GM18868 (cell line): ENCODE measurements around the gene F12.
"Not testable (repeated sequence)": the region's sequence is repeated elsewhere in the genome, so short reads cannot be mapped to it uniquely, and the experiment has no call there.

ENCODE experiments used
- ATAC-seq: cut with Tn5 transposase; IDR thresholded peaks from one replicate; pipeline ENCODE4 v1.9.1; 2021; ENCODE audit warnings: mild to moderate bottlenecking, moderate library complexity; ENCODE audit not compliant: unreplicated experiment

The F12 gene

DNA sequence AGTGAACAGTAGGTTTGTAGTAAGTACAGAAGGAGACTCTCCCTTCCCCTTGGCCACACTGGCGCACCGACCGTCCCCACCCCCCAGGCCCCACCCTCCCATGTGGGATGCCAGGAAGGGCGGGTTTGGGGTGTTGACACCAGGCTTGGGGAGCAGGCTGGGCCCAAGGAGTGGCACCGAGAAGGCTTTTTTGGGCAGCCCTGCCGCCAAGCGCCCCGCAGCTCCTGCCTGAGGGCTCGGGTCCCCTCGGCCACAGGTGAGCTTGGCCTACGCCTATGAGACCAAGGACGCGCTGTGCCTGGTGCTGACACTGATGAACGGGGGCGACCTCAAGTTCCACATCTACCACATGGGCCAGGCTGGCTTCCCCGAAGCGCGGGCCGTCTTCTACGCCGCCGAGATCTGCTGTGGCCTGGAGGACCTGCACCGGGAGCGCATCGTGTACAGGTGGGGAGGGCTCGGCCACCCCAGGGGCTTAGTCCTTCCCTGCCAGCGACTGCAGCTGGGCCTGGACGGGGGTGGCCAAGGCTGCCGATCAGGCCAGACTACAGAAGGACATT, 24.4 kb upstream of the F12 start:
- no peak for ATAC-seq

DNA sequence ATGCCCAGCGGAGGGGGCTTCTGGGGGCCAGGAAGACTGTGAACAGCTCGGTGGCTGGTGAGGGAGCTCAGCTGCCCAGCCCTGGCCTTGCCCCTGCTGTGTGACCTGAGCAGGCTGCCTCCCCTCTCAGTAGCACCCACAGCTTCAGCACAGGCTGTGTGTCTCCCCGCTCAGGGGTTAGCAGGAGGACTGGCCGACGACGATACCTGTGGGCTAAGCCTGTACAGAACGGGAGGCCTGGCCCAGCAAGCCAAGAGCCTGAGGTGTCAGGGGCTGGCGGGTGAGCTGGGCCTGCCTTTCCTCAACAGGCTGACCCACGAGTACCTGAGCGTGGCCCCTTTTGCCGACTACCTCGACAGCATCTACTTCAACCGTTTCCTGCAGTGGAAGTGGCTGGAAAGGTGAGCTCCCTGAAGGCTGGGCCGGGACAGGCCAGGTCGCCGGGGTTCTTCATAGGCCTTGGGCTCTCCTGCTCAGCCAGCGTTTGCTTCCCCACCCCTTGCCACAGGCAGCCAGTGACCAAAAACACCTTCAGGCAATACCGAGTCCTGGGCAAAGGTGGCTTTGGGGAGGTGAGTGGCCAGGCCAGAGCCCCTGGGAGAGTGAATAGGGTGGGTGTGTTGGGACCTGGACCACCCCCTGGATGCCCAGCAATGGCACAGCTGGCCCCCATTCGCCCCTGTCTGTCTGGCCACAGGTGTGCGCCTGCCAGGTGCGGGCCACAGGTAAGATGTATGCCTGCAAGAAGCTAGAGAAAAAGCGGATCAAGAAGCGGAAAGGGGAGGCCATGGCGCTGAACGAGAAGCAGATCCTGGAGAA, 23.7 kb upstream of the F12 start:
- no peak for ATAC-seq

DNA sequence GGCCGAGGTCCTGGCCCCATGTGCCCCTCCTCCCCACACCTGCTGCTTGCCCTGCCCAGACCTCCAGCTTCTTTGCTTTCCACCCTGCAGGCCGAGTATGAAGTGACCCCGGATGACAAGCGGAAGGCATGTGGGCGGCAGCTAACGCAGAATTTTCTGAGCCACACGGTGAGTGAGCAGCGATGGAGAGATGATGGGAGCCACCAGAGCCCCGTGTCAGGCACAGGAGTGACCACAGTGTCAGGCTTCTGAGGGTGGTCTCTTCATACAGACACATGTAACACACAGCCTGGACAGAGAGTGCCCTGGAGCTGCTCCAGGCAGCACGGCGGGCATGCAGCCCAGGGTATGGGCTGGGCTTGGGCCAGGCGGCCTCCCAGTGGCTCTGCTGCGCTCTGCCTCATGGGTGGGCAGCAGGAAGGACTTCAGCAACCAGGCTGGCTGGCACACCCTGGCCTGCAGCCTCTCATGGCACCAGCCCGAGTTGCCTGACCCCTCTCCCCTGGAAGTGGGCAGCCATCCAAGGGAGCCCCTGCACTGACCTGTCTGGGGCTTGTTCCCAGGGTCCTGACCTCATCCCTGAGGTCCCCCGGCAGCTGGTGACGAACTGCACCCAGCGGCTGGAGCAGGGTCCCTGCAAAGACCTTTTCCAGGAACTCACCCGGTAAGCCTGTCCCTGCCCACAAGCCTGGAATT, 22.9 kb upstream of the F12 start:
- ATAC-seq, result no peak

DNA sequence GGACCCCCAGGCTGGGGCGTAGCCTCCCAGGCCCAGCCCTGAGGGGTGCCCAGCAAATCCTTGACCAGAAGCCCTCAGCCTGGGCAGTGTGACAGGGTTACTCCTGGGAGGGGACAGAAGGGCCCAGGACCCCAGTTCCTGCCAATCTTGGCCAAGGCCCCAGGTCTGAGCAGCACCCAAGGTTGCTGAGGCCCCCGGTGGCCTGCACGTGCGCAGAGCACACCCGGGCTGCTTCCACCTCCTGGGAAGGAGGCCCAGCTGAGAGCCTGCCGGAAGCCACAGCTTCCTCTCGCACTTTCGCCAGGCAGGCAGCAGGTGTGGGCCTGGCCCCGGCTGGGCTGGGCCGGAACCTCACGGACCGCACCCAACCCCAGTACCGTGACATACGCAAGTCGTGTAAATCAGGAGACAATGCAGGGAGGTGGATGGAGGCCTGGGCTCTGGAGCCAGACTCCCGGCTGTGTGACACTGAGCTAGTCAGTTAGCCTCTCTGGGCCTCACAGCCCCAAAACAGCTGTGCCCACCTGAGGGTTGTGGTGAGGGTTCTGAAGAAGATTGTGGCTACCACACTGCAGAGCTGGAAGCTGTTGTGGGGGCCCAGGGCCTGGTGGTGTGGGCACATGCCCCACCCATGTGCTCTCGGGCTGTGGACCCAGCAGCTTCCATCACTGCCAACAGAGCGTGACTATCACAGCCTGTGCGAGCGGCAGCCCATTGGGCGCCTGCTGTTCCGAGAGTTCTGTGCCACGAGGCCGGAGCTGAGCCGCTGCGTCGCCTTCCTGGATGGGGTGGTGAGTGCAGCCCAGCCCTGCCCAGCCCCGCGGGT, 22.2 kb upstream of the F12 start:
- peak; percentile 45 for ATAC-seq

DNA sequence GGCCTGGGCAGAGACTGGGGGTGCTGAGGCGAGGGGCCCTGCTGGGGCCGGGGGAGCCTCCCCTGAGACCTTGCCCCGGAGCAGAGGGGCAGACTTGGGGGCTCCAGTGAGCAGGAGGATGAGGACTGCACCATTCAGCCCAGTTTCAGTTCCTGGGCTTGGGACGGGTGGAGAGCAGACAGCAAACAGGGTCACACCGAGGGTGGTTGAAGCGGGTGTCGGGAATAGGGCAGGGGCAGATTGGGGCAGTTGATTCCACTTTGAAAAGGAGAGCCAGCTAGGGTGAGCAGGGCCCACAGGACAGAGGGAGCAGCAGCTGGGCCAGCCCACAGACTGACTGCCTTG, 21.6 kb upstream of the F12 start:
- no peak for ATAC-seq

DNA sequence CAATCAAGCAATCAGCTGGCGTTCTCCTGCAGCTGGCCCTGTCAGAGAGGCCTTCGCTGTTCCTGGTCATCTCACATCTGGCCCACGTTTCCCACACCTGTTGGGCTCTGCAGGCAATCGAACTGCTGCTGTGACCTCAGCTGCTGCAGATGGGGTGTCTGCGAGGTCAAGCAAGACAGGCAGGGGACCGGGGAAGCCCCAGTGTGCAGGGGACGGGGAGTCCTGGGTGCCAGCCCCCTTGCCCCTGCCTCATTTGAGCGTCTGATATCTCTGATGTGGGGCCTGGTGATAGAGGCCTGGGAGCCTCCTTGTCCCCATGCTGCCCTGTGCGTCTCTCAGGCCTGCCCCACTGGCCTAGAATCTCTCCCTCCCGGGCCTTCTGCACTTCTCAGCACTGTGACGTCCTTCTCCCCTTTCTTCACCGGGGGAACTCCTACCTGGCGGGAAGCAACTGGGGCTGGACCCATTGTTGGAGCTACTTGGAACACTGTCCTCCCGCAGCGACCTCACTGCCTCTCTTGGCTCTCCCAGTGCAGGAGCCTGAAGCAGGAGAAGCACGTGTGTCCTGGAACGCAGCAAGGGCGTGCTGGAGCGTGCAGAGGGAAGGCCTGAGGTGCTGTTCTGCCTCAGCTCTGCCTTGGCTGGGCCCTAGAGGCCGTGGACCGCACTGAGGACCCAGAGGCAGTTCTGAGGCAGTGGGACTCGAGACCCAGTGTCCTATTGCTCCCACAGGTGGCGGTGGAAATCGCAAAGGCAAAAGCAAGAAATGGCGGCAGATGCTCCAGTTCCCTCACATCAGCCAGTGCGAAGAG, 21.0 kb upstream of the F12 start:
- ATAC-seq, result no peak

DNA sequence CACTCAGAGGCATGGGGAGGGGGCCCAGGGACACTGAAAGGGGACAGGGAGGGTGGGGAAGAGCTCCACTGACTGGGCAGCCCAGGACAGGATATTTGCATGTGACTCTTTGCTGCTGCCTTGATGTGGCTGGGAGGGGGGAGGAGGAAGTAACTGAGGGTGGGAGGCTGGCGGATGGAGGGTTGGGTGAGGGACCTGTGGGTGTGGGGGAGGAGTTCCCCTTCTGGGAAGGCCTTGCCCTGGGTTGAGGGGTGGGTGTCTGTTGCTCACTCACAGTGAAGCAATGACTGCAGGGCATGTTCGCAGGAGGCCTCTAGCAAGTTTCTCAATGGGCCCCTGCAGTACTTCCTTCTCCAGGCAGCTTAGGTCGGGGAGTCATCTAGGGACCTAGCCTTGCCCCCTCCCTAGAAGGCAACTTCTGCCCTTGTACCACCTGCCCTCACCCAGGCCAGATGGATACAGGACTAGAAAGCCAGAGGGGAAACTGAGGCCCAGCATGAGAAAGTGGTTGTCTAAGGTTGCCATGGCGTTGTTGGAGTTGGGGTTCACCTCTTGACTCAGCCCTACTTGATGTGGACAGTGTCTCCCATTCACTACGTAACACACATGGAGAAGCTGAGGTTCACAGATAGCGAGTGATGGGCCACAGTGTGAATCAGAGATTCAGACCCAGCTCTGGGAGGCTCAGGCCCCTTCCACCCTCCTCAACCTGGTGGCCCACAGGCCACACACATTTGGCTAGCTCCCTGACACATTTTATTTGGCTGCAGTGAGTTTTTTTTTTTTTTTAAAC, 20.1 kb upstream of the F12 start:
- no peak for ATAC-seq

DNA sequence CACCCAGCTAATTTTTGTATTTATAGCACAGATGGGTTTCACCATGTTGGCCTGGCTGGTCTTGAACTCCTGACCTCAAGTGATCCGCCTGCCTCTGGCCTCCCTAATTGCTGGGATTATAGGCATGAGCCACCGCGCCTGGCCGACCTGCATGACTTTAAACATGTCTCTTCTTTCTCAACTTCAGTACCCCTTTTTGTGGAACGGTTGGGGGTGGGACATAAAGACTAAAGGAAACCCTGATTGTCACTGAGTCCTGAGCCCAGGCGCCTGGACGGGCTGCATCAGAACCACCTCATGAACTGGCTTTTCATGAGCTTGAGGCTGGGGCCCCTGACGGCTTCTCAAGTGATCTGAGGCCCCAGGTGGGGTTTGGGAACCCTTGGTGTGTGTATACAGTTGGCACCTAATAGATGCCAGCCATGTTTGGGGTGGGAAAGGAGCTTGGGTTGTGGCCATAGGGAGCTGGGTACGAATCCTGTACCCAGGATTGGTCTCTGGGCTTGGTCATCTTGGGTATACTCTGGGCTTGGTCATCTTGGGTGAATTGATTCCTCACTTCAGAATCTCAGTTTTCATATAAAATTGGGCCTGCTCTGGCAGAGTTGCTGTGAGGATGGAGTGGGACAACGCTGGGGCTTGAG, 19.3 kb upstream of the F12 start:
- no peak for ATAC-seq

DNA sequence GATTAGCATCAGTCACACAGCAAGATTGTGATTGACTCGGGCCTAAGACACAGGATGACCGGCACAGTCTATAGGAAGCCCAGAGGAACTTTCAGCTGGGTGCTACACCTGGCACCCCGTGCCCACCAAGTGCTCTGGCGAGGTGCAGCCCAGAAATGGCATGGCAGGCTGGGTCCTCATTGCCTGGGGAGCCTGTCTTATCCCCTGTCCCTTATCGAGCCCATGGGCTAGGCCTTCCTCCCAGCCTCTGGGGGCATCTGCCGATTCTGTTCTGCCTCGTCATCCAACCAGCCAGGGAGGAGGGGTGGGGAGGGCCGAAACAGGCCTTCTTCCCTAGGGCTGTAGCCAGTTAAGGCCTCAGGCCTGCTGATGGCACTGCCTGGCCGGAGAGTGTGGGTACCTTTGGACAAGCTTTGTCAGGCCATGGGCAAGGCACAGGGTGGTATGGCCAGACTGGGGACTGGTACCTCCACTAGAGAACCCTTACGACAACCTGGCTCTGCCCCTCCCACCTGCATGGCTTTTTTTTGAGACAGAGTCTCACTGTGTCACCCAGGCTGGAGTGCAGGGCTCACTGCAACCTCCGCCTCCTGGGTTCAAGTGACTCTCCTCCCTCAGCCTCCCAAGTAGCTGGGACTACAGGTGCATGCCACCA, 18.7 kb upstream of the F12 start:
- no peak for ATAC-seq

DNA sequence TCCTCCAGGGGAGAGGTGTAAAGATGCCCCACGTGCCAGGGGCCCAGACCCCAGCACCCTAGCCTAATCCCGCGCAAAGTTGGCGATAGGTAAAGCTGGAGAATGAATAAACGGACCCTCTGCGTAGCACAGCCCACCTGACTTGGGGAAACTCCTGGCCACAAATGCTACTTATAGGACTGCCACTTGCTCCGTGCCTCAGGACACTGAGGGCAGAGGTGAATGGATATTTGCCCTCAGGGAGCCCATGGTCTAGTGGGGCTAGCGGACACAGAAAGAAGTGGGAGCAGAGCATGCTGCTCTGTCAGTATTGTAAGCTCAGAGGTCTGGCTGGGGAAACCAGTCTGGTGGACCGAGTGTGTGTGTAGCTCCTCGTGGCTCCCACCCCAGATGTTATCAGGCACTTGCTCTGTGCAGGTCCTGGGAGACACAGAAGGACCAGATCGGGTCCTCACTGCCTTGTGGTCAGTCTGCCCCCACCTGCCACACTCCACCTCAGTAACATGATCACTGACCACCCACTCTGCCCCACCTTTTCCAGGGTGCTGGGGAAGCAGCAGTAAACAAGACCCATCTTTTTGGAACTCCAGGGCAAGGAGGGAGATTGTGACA, 18.0 kb upstream of the F12 start:
- no peak for ATAC-seq

DNA sequence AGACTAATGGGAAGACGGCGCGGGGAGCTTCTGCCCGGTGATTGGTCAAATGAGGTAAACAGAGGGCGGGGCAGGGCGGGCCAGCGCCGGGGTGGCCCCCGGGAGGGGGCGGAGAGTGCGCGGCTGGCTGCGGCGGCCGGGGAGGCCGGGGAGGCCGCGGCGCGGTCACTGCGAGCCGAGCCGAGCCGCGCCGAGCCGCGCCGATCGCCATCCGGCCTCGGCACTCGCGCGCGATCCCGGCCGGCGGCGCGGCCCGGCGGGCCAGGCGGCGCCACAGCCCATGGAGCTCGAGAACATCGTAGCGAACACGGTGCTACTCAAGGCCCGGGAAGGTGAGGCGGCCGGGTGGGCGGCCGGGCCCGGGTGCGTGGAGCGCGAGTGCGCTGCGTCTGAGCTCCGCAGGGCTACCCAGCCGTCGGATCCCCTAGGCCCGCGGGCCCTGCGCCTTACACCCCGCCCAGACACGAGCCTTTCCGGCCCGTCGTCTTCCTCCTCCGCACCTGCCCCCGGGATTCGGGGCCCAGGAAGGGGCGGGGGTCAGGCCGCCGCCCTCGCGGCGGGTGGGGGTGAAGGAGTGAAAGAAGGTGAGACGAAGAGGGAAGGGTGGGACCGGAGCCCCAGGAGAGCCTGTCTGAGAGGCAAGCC, 17.3 kb upstream of the F12 start, which contains the start of gene GRK6:
Gene GRK6 (plus strand): TSS at position 111 of the 645 bp plus-strand sequence. CDS start 170 bp downstream, at position 281.
- no peak for ATAC-seq

DNA sequence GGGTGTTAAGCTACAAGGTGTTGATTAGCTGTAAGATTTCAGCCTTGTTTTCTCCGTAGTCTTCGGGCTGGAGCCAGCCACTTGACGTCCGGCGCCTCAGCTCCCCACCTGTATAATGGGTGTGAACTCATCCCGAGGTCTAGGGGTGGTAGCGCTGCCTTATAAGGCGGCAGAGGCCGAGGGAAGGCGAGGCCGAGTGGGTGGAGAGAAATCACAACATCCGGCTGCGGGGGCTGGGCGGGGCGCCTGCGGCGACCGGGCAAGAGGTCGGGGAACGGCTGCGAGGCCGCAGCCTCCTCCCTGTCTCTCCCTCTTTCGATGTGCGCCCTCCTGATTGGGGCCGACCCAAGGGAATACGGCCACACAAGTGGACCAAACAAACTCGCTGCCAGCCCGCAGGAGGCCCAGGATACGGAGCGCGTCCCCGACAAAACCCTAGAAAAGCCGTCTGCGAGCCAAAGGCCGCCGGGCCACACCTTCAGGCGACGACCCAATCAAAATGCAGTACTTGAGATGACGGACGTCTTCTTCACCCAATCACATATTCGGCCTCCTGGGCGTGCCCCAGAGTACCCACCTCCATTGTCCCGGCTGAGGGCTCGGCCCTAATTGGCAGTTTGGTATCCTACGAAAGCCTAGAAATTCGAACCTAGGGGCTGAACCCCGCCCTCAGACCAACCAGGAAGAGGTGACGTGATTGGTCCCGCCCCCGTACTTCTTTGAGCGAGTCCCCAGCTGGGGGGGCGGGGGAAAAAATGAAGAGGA, 16.6 kb upstream of the F12 start:
- peak; percentile 76 for ATAC-seq

DNA sequence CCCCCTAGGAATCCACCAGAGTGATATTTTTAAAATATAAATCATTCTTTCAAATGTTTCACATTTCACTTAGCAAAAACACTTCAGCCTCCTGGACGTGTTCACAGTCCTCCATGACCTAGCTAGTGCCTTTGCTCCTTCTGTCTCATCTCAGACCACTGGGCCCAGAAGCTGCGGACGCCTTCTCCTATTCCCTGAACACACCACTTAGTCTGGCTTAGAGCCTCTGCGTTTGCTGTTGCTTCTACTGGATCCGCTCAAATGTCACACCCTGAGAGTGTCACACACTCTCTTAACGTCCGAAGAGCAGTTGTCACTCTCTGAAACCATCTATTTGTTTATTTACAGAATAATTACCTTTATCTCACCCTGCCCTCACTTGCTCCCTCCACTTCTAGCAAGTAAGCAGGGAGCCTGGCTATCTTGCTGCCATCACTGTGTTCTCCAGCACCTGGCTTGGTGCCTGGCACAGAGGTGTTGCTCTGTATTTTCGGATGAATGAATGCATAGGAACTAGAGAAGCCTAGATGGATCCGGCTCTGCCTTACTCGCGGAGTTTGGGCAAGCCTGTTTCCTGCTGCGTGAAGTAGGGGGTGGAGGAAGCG, 15.9 kb upstream of the F12 start:
- no peak for ATAC-seq

DNA sequence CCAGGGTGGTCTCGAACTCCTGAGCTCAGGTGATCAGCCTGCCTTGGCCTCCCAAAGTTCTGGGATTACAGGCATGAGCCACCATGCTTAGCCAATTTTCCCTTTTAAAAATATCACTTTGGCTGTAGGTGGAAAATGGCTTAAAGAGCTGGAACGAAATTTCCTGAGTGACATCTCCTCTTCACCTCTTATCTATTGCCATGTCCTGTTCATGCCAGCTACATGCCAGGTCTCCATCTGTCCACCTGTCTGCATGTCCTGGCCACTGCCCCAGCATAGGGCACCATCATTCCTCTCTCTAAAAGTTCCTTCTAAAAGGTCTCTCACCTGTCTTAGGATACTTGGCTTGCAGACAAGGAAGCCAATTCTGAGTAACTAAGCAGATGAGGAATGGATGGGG, 14.3 kb upstream of the F12 start:
- ATAC-seq, result no peak

DNA sequence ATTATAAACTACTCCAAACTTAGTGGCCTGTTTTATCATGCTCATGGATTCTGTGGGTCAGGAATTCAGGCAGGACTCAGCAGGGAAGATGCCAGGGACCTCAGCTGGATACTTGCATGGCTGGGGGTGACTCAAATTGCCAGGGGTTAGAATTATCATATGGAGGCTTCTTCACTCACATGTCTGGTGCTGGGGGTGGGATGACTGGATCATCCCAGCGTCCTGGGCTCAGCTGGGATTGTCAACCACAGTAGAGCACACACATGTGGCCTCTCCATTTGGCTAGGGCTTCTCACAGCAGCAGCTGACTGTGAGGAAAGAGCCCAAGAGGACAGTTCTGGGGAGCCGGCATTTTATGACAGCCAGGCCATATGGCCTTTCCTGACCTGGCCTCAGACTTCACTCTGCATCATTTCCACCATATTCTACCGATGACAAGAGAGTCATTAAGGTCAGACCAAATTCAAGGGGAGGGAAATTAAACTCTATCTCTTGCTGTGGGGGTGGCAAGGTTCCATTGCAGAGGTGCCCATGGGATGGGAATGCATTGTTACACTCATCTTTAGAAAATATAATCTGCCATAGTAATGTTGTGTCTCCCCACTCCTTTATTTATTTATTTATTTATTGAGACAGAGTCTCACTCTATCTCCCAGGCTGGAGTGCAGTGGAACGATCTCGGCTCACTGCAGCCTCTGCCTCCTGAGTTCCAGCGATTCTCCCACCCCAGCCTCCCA, 11.9 kb upstream of the F12 start:
- no peak for ATAC-seq

DNA sequence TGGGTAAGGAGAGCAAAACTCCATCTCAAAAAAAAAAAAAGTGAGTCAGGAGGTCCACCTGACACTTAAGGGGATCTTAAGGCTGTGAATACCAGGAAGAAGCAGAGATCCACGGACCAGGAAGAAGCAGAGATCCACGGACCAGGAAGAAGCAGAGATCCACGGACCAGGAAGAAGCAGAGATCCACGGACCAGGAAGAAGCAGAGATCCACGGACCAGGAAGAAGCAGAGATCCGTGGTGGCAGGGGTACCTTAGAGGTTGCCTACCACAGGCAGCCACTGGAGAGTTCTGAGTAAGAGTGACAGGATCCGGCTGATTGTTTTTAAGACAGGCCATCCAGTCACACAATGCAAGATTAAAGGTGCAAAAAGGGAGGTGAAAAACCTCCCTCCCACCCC, 11.1 kb upstream of the F12 start:
- ATAC-seq, result not testable (repeated sequence)
